ENCODE data around the gene BRME1.
"Not testable (repeated sequence)": the region's sequence is repeated elsewhere in the genome, so short reads cannot be mapped to it uniquely, and the experiment has no call there.

BRME1 gene

DNA sequence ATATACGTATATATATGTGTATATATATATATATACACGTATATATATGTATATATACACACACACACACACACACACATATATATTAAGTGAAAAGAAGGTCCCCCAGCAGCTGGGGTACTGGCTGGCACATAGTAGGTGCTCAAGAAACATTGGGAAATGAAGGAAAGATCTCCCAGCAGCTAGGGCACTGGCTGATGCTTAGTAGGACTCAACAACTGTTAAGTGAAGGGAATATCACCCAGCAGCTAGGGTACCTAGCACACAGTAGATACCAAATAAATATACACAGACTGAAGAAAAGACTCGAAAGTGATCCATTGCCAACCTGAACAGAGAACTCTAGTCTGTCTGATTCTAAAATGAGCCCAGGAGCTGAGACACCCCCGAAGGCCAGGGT, 20.1 kb upstream of the BRME1 start:
- Histone ChIP-seq H3K27ac (ENCODE audit: insufficient read depth, low read depth, low read length, poor library complexity, severe bottlenecking) (no peak overlapping the region), H3K36me3 (ENCODE audit: control insufficient read depth, insufficient read depth, low read length) (peaks cover 7% of the 10 kb centered on the region), H3K9me3 (ENCODE audit: control insufficient read depth, low read length) (no peaks in the 10 kb centered on the region), H3K27me3 (ENCODE audit: control insufficient read depth, insufficient read depth, low read length, poor library complexity, severe bottlenecking) (no peaks in the 10 kb centered on the region), H3K4me1 (ENCODE audit: control insufficient read depth, insufficient read depth, low read length) (no peaks in the 10 kb centered on the region), H3K4me3 (ENCODE audit: insufficient read depth, low read depth, low read length) (no peak overlapping the region)
- WGBS, 2 experiments: 94 to 95% methylated on average over 2 of the region's 4 CpGs

DNA sequence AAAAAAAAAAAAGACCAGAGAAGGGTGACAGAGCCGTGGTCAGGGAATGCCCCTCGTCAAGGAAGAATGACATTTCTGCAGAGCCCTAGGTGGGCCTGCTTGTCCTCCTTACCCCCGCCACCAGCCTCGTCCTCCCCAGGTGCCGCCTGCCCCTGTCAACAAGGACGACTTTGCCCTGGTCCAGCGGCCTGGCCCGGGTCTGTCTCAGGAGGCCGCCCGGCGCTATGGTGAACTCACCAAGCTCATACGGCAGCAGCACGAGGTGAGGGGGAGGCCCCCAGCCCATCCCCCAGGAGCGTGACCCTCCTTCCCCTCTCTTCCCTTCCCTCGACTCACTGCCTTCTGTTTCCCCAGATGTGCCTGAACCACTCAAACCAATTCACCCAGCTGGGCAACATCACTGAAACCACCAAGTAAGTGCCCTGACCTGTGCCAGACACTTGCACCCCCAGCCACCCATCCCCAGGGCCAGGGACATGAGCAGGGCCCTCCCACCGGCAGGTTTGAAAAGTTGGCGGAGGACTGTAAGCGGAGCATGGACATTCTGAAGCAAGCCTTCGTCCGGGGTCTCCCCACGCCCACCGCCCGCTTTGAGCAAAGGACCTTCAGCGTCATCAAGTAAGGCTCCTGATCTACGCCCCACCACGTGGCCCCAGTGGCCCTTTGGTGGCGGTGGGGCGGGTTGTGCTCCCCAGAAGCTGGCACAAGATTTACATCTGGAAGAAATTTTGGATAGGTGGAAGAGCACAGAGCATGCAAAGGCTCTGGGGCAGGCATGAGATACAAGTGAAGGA, 17.5 kb upstream of the BRME1 start:
- no peak overlapping the region for H3K4me3 ChIP-seq (ENCODE audit: insufficient read depth, low read depth, low read length)
- peaks cover 5% of the 10 kb centered on the region for H3K9me3 ChIP-seq (ENCODE audit: control insufficient read depth, low read length)
- H3K27me3 ChIP-seq (ENCODE audit: control insufficient read depth, insufficient read depth, low read length, poor library complexity, severe bottlenecking): no peaks in the 10 kb centered on the region
- H3K4me1 ChIP-seq (ENCODE audit: control insufficient read depth, insufficient read depth, low read length): no peaks in the 10 kb centered on the region
- H3K27ac ChIP-seq (ENCODE audit: insufficient read depth, low read depth, low read length, poor library complexity, severe bottlenecking): no peak overlapping the region
- WGBS, 2 experiments: 95% methylated on average over 28 of the region's 28 CpGs
- H3K36me3 ChIP-seq (ENCODE audit: control insufficient read depth, insufficient read depth, low read length): peaks cover 26% of the 10 kb centered on the region

DNA sequence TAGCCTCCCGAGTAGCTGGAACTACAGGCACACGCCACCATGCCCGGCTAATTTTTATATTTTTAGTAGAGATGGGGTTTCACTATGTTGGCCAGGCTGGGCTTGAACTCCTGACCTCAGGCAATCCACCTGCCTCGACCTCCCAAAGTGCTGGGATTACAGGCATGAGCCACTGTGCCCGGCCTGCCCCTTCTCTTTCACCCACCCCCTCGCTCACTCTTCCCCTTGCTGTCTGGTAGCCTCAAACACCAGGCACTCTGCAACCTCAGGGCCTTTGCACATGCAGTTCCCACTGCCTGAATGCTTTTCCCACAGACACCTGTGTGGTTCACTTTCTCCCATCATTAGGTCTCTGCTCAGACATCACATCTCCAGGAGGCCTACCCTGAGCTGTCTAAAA, 16.2 kb upstream of the BRME1 start:
- H3K9me3 ChIP-seq (ENCODE audit: control insufficient read depth, low read length); H3K4me1 ChIP-seq (ENCODE audit: control insufficient read depth, insufficient read depth, low read length); H3K4me3 ChIP-seq (ENCODE audit: insufficient read depth, low read depth, low read length); H3K27ac ChIP-seq (ENCODE audit: insufficient read depth, low read depth, low read length, poor library complexity, severe bottlenecking); H3K27me3 ChIP-seq (ENCODE audit: control insufficient read depth, insufficient read depth, low read length, poor library complexity, severe bottlenecking): not testable (repeated sequence)
- WGBS, 2 experiments: 93 to 96% methylated on average over 6 of the region's 6 CpGs
- H3K36me3 ChIP-seq (ENCODE audit: control insufficient read depth, insufficient read depth, low read length): peaks cover 26% of the 10 kb centered on the region

DNA sequence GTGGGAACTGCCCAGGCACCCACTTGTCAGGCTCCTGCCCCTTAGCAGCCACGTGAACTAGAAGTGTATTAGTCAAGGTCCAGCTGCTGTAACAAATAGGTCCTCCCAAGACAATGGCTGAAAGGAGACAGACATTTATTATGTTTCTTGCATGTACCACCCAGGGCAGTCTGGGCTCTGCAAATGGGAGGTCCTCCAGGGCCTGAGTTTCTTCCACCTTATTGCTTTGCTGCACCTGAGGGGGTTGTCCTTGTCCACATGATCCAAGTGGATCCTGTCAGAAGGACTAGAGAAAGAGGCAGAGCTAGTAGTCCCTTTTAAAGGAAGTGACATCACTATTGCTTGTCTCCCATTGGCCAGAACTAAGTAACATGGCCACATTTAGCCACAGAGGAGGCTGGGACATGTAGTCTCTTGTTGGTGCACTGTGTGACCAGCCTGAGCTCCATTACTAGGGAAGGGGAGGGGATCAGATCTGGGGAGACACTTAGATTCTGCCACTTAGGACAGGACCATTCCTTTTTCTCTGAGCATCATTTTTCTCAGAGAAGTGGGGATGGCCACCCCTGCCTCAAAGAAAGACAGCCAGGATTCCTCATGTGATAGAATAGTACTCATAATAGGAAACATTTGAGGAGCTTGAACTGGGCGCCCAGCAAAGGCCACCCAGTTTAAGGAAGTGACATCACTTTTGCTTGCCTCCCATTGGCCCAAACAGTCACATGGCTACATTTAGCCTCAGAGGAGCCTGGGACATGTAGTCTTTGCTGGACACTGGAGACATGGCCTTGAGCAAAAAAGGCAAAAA, 15.2 kb upstream of the BRME1 start:
- Histone ChIP-seq H3K9me3 (ENCODE audit: control insufficient read depth, low read length) (peaks cover 5% of the 10 kb centered on the region), H3K4me1 (ENCODE audit: control insufficient read depth, insufficient read depth, low read length) (no peaks in the 10 kb centered on the region), H3K4me3 (ENCODE audit: insufficient read depth, low read depth, low read length) (no peak overlapping the region), H3K27me3 (ENCODE audit: control insufficient read depth, insufficient read depth, low read length, poor library complexity, severe bottlenecking) (no peaks in the 10 kb centered on the region), H3K36me3 (ENCODE audit: control insufficient read depth, insufficient read depth, low read length) (peaks cover 26% of the 10 kb centered on the region), H3K27ac (ENCODE audit: insufficient read depth, low read depth, low read length, poor library complexity, severe bottlenecking) (no peak overlapping the region)
- WGBS, 2 experiments: 94 to 95% methylated on average over 2 of the region's 2 CpGs

DNA sequence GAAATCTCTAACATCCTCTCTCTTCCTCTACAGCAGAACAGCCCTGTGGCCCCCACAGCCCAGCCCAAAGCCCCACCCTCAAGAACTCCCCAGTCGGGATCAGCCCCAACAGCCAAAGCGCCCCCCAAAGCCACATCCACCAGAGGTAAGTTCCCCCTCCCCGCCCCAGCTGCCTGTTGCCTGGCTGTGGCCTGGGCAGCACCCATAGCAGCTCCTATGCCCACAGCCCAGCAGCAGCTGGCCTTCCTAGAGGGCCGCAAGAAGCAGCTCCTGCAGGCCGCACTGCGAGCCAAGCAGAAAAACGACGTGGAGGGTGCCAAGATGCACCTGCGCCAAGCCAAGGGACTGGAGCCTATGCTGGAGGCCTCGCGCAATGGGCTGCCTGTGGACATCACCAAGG, 14.6 kb upstream of the BRME1 start:
- H3K4me1 ChIP-seq (ENCODE audit: control insufficient read depth, insufficient read depth, low read length): no peaks in the 10 kb centered on the region
- H3K4me3 ChIP-seq (ENCODE audit: insufficient read depth, low read depth, low read length): no peak overlapping the region
- 96 to 98% methylated on average over 11 of the region's 11 CpGs for WGBS, 2 experiments
- H3K9me3 ChIP-seq (ENCODE audit: control insufficient read depth, low read length): peaks cover 5% of the 10 kb centered on the region
- H3K27me3 ChIP-seq (ENCODE audit: control insufficient read depth, insufficient read depth, low read length, poor library complexity, severe bottlenecking): no peaks in the 10 kb centered on the region
- H3K27ac ChIP-seq (ENCODE audit: insufficient read depth, low read depth, low read length, poor library complexity, severe bottlenecking): no peak overlapping the region
- peaks cover 32% of the 10 kb centered on the region for H3K36me3 ChIP-seq (ENCODE audit: control insufficient read depth, insufficient read depth, low read length)

DNA sequence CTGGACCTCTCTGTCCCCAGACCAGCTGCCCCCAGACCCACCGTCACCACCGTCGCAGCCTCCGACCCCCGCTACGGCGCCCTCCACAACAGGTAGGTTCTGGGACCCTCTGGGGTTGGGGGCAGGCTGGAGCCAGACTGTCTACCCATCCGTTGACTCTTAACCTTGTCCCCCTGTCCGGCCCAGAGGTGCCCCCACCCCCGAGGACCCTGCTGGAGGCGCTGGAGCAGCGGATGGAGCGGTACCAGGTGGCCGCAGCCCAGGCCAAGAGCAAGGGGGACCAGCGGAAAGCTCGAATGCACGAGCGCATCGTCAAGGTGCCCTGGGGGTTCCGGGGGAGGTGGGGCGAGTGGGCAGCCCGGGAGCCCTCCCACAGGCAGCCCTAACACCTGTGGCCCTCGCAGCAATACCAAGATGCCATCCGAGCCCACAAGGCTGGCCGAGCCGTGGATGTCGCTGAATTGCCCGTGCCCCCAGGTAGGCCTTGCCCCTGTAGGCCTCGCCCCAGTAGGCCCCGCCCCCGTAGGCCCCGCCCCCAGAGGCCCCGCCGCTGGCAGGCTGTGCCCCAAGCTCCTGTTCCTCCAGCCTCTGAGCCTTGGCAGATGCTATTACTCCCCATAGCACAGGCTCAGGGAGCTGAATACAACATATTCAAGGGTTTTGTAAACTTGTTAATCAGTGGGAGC, 13.0 kb upstream of the BRME1 start:
- Histone ChIP-seq H3K27me3 (ENCODE audit: control insufficient read depth, insufficient read depth, low read length, poor library complexity, severe bottlenecking) (no peaks in the 10 kb centered on the region), H3K4me1 (ENCODE audit: control insufficient read depth, insufficient read depth, low read length) (no peaks in the 10 kb centered on the region), H3K36me3 (ENCODE audit: control insufficient read depth, insufficient read depth, low read length) (peaks cover 41% of the 10 kb centered on the region), H3K9me3 (ENCODE audit: control insufficient read depth, low read length) (peaks cover 5% of the 10 kb centered on the region), H3K27ac (ENCODE audit: insufficient read depth, low read depth, low read length, poor library complexity, severe bottlenecking) (no peak overlapping the region), H3K4me3 (ENCODE audit: insufficient read depth, low read depth, low read length) (no peak overlapping the region)
- WGBS, 2 experiments: 90 to 91% methylated on average over 34 of the region's 34 CpGs

DNA sequence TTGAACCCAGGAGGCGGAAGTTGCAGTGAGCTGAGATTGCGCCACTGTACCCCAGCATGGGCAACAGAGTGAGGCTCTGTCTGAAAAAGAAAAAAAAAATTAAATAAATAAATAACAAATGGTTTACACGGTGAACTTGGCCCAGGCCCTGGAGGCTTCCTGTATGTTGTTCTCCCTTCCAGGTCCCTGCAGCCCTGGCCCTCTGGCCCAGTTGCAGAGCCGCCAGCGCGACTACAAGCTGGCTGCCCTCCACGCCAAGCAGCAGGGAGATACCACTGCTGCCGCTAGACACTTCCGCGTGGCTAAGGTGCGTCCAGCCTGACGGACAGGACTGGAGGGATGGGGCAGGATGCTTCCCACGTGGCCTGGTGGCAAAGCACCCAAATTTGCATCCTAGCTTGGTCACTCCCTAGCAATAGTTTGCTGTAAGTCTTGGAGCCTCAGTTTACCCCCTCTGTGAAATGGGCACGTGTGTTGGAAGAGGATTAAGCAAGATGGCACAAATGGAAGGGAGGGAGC, 12.0 kb upstream of the BRME1 start:
- no peaks in the 10 kb centered on the region for H3K27me3 ChIP-seq (ENCODE audit: control insufficient read depth, insufficient read depth, low read length, poor library complexity, severe bottlenecking)
- WGBS, 2 experiments: 94 to 96% methylated on average over 14 of the region's 14 CpGs
- H3K27ac ChIP-seq (ENCODE audit: insufficient read depth, low read depth, low read length, poor library complexity, severe bottlenecking): no peak overlapping the region
- peaks cover 5% of the 10 kb centered on the region for H3K9me3 ChIP-seq (ENCODE audit: control insufficient read depth, low read length)
- no peaks in the 10 kb centered on the region for H3K4me1 ChIP-seq (ENCODE audit: control insufficient read depth, insufficient read depth, low read length)
- peaks cover 44% of the 10 kb centered on the region for H3K36me3 ChIP-seq (ENCODE audit: control insufficient read depth, insufficient read depth, low read length)
- H3K4me3 ChIP-seq (ENCODE audit: insufficient read depth, low read depth, low read length): no peak overlapping the region

DNA sequence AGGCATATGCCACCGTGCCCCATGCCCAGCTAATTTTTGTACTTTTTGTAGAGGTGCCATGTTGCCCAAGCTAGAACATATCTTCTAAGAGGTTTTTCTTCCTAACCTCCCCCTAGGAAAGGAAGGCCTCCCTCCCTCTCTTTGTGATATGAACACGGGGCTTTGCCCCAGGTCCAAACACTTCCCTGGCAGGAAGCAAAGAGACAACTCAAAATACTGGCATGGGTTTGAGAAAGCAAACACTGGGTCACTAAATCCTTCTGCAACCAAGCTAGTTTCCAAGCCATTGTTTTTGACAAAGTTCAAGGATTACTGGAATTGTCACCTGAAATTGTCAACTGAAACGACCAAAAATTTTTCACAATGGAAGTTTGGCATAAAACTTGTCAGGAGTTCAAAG, 8.9 kb upstream of the BRME1 start:
- H3K4me3 ChIP-seq (ENCODE audit: insufficient read depth, low read depth, low read length): no peak overlapping the region
- no peak overlapping the region for H3K27ac ChIP-seq (ENCODE audit: insufficient read depth, low read depth, low read length, poor library complexity, severe bottlenecking)
- peaks cover 24% of the 10 kb centered on the region for H3K36me3 ChIP-seq (ENCODE audit: control insufficient read depth, insufficient read depth, low read length)
- no peaks in the 10 kb centered on the region for H3K9me3 ChIP-seq (ENCODE audit: control insufficient read depth, low read length)
- no peaks in the 10 kb centered on the region for H3K27me3 ChIP-seq (ENCODE audit: control insufficient read depth, insufficient read depth, low read length, poor library complexity, severe bottlenecking)
- H3K4me1 ChIP-seq (ENCODE audit: control insufficient read depth, insufficient read depth, low read length): no peaks in the 10 kb centered on the region
- WGBS, 2 experiments: 93 to 95% methylated on average over 3 of the region's 3 CpGs

DNA sequence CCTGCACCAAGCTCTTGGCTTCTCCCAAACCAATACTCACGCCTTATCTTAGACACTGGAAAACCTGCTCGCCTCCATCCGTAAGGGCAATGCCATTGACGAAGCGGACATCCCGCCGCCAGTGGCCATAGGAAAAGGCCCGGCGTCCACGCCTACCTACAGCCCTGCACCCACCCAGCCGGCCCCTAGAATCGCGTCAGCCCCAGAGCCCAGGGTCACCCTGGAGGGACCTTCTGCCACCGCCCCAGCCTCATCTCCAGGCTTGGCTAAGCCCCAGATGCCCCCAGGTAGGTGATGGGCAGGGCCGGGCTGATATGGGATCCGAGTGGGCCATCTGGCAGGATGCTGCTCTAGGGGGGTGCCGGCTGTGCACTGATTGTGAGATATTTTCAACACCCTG, 7.4 kb upstream of the BRME1 start:
- Histone ChIP-seq H3K4me1 (ENCODE audit: control insufficient read depth, insufficient read depth, low read length) (no peaks in the 10 kb centered on the region), H3K4me3 (ENCODE audit: insufficient read depth, low read depth, low read length) (no peak overlapping the region), H3K9me3 (ENCODE audit: control insufficient read depth, low read length) (no peaks in the 10 kb centered on the region), H3K27ac (ENCODE audit: insufficient read depth, low read depth, low read length, poor library complexity, severe bottlenecking) (no peak overlapping the region), H3K27me3 (ENCODE audit: control insufficient read depth, insufficient read depth, low read length, poor library complexity, severe bottlenecking) (no peaks in the 10 kb centered on the region), H3K36me3 (ENCODE audit: control insufficient read depth, insufficient read depth, low read length) (peaks cover 18% of the 10 kb centered on the region)
- WGBS, 2 experiments: 95% methylated on average over 17 of the region's 17 CpGs

DNA sequence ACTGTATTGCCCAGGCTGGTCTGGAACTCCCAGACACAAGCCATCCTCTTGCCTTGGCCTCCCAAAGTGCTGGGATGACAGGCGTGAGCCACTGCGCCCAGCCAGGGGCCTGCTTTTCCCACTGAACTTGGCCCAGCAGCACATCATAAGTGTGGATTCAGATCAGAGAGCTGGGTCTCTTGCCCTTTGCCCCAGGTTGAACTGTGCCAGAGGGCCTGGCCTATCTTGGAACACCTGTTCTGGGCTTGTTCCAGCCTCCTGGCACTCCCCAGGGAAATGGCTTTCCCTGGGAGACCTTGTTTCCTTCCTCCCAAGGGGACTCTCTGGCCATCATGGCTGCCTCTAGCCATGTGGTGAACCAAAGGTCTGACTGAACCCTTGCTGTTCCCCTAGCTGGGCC, 3.5 kb upstream of the BRME1 start:
- peaks cover 3% of the 10 kb centered on the region for H3K36me3 ChIP-seq (ENCODE audit: control insufficient read depth, insufficient read depth, low read length)
- no peaks in the 10 kb centered on the region for H3K4me1 ChIP-seq (ENCODE audit: control insufficient read depth, insufficient read depth, low read length)
- no peaks in the 10 kb centered on the region for H3K9me3 ChIP-seq (ENCODE audit: control insufficient read depth, low read length)
- no peak overlapping the region for H3K4me3 ChIP-seq (ENCODE audit: insufficient read depth, low read depth, low read length)
- no peak overlapping the region for H3K27ac ChIP-seq (ENCODE audit: insufficient read depth, low read depth, low read length, poor library complexity, severe bottlenecking)
- 94 to 96% methylated on average over 2 of the region's 2 CpGs for WGBS, 2 experiments
- H3K27me3 ChIP-seq (ENCODE audit: control insufficient read depth, insufficient read depth, low read length, poor library complexity, severe bottlenecking): peaks cover 9% of the 10 kb centered on the region
